GM18505 (cell line): ENCODE results near the gene KIF1A.

Experiments used
- ATAC-seq: cut with Tn5 transposase; IDR thresholded peaks from one replicate; pipeline ENCODE4 v1.9.1; 2021; ENCODE audit not compliant: unreplicated experiment
- POLR2A ChIP-seq: IDR thresholded peaks from 4 replicates; pipeline ENCODE4 v1.6.1; 2011; ENCODE audit warnings: borderline replicate concordance; ENCODE audit not compliant: insufficient read depth, insufficient read length; ENCODE audit errors: extremely low read depth

The KIF1A gene

GRCh38 chr2:240735476-240735875 is 84.5 kb downstream of the KIF1A start:
- no peak for ATAC-seq
- no peak for TF ChIP-seq POLR2A

- no peak for TF ChIP-seq POLR2A
- no peak for ATAC-seq
Measured at GRCh38 chr2:240734756-240735155, 85.3 kb downstream of the KIF1A start.

- no peak for ATAC-seq
Measured at GRCh38 chr2:240733803-240734495, 86.1 kb downstream of the KIF1A start.

GRCh38 chr2:240732911-240733622 is 87.0 kb downstream of the KIF1A start:
- ATAC-seq = no peak
- TF ChIP-seq POLR2A = no peak

More at GRCh38 chr2:240733803-240734495, 86.1 kb downstream of the KIF1A start:
- TF ChIP-seq POLR2A = no peak

GRCh38 chr2:240732184-240732583 is 87.8 kb downstream of the KIF1A start:
- TF ChIP-seq POLR2A = no peak

GRCh38 chr2:240731178-240731545 is 88.9 kb downstream of the KIF1A start:
- no peak for ATAC-seq
- TF ChIP-seq POLR2A = no peak

More at GRCh38 chr2:240732184-240732583, 87.8 kb downstream of the KIF1A start:
- no peak for ATAC-seq

- no peak for TF ChIP-seq POLR2A
- no peak for ATAC-seq
Measured at GRCh38 chr2:240730501-240731177, 89.4 kb downstream of the KIF1A start.

GRCh38 chr2:240728827-240729226 is 91.2 kb downstream of the KIF1A start:
- no peak for ATAC-seq
- TF ChIP-seq POLR2A = no peak

GRCh38 chr2:240728361-240728760 is 91.7 kb downstream of the KIF1A start:
- TF ChIP-seq POLR2A = no peak
- ATAC-seq = no peak

- ATAC-seq = no peak
Measured at GRCh38 chr2:240727913-240728312, 92.1 kb downstream of the KIF1A start.

GRCh38 chr2:240727439-240727838 is 92.6 kb downstream of the KIF1A start:
- ATAC-seq = no peak
- no peak for TF ChIP-seq POLR2A

More at GRCh38 chr2:240727913-240728312, 92.1 kb downstream of the KIF1A start:
- TF ChIP-seq POLR2A = no peak

- no peak for ATAC-seq
- TF ChIP-seq POLR2A = no peak
Measured at GRCh38 chr2:240726876-240727275, 93.1 kb downstream of the KIF1A start.

GRCh38 chr2:240725671-240726070 is 94.3 kb downstream of the KIF1A start:
- TF ChIP-seq POLR2A = no peak
- no peak for ATAC-seq
